ENCODE results near the gene ADGRG3.

Gene ADGRG3

GRCh38 chr16:57622361-57623250 lies 45.5 kb upstream of the ADGRG3 start:
- in situ Hi-C loops (cut with HindIII; ENCODE audit: low sequenced_read_pairs) = no loop called here
- H3K4me3 ChIP-seq (ENCODE audit: low read depth, low read length) = no peak overlapping the region
- no peak for DNase-seq (ENCODE audit: low read depth, low spot score)
- TF ChIP-seq, protein P1, sequence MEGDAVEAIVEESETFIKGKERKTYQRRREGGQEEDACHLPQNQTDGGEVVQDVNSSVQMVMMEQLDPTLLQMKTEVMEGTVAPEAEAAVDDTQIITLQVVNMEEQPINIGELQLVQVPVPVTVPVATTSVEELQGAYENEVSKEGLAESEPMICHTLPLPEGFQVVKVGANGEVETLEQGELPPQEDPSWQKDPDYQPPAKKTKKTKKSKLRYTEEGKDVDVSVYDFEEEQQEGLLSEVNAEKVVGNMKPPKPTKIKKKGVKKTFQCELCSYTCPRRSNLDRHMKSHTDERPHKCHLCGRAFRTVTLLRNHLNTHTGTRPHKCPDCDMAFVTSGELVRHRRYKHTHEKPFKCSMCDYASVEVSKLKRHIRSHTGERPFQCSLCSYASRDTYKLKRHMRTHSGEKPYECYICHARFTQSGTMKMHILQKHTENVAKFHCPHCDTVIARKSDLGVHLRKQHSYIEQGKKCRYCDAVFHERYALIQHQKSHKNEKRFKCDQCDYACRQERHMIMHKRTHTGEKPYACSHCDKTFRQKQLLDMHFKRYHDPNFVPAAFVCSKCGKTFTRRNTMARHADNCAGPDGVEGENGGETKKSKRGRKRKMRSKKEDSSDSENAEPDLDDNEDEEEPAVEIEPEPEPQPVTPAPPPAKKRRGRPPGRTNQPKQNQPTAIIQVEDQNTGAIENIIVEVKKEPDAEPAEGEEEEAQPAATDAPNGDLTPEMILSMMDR (IDR thresholded peaks at IDR 0.05; ENCODE audit: low read depth, low read length) = no peak

- TF ChIP-seq, protein P1 (IDR thresholded peaks at IDR 0.05; ENCODE audit: low read depth, low read length) = no peak
- peak; percentile 52 for DNase-seq (ENCODE audit: low read depth, low spot score)
- no peak overlapping the region for H3K4me3 ChIP-seq (ENCODE audit: low read depth, low read length)
- in situ Hi-C loops (cut with HindIII; ENCODE audit: low sequenced_read_pairs) = no loop called here
These were observed 44.7 kb upstream of the ADGRG3 start for GRCh38 chr16:57623251-57624043.

DNA sequence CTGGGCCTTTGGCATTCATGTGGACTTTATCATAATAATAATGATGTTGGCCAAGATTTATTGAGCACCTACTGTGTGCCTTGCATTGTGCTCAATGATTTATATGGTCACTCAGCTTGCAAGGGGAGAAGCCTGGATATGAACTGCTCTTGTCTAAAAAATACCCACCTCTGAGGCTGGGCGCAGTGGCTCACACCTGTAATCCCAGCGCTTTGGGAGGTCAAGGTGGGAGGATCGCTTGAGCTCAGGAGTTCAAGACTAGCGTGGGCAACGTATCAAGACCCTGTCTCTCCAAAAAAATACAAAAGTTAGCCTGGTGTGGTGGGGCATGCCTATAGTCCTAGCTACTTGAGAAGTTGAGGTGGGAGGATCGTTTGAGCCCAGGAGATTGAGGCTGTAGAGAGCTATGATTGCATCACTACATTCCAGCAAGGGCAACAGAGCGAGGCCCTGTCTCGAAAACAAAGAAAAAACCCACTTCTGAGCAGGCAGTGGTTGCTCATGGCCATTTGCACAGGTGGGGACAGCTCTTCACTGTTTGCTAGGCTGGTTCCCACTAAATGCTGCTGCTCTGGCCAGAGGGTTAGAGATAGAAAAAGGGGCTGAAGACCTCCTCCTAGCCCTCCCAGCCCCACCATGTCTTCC lies 43.9 kb upstream of the ADGRG3 start:
- no peak for DNase-seq (ENCODE audit: low read depth, low spot score)
- H3K4me3 ChIP-seq (ENCODE audit: low read depth, low read length) = no peak overlapping the region
- in situ Hi-C loops (cut with HindIII; ENCODE audit: low sequenced_read_pairs) = no loop called here
- TF ChIP-seq, protein P1 (IDR thresholded peaks at IDR 0.05; ENCODE audit: low read depth, low read length) = no peak

DNA sequence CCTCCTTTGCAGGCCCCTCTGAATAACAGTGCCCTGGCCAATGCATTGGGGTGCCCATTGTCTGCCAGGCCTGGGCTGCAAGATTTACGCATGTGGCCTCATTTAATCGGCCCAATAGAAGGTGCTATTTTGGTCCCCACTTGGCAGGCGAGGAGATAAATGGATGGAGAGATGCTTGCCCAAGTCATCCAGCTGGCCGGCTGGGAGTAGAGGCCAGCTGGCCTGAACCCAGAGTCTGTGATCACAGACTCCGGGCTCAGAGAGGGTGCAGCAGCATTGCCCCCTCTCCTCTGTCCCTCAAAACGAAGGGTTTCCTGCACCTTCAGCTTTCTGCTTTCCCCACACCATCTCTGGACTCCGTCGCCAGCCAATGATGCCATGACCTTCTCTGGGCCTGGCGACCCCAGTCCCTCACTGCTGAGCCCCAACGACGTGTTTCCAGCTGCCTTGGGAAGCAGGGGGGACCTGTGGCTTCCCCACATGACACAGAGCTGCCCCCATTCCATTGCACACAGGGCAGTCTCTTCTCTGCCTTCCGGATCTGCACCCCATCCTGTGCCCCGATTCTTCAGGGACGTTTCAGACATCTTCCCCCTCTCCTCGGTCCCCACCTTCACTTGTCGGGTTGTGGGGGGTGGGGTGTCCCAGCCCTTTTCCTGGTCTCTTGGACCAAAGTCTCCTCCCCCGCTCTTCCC lies 43.2 kb upstream of the ADGRG3 start:
- H3K4me3 ChIP-seq (ENCODE audit: low read depth, low read length) = no peak overlapping the region
- DNase-seq (ENCODE audit: low read depth, low spot score) = no peak
- TF ChIP-seq, protein P1 (IDR thresholded peaks at IDR 0.05; ENCODE audit: low read depth, low read length) = no peak
- in situ Hi-C loops (cut with HindIII; ENCODE audit: low sequenced_read_pairs) = no loop called here

DNA sequence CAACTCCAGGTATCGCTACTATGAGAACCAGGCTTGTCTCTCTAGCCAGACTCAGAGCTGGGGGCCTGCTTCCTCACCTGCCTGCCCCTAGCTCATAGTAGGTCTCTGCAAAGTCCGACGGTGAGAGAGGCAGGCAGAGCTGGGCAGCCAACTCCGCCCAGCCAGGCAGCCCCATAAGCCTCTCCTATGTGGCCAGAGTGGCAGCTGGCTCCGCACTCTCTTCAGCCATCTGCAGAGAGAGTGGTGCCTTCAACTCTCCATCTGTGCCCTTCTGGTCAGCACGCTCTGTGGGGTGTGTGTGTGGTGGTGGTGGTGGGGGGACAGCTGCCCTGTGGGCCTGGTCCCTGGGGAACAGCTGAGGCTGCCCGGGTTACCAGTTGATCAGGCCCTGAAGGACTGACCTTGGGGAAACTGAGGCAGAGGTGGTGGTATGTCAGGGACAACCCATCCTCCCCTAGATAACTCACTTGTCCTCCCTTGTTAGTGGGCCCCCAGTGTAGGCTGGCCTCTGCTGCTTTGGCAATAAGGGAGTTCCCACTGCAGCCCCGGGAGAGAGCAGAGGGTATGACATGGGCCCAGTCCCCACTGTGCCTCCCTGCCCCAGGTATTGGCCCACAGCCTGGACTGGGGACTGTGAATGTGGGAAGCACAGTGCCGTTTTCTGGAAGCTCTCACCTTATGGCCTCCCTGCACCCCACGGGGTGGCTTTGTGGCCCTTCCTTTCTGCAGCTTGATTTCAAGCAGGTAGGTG lies 41.5 kb upstream of the ADGRG3 start:
- no peak overlapping the region for H3K4me3 ChIP-seq (ENCODE audit: low read depth, low read length)
- TF ChIP-seq, protein P1 (IDR thresholded peaks at IDR 0.05; ENCODE audit: low read depth, low read length) = no peak
- DNase-seq (ENCODE audit: low read depth, low spot score) = no peak
- in situ Hi-C loops (cut with HindIII; ENCODE audit: low sequenced_read_pairs) = no loop called here
